ENCODE data around the gene TSSC4. TPM values are rescaled to one million over a fixed set of nuclear protein-coding genes. Genes with fewer than 3 reads are reported as not detected.

The TSSC4 gene
- total RNA-seq, 1 donor from 2014 or later = 80.8 TPM

DNA sequence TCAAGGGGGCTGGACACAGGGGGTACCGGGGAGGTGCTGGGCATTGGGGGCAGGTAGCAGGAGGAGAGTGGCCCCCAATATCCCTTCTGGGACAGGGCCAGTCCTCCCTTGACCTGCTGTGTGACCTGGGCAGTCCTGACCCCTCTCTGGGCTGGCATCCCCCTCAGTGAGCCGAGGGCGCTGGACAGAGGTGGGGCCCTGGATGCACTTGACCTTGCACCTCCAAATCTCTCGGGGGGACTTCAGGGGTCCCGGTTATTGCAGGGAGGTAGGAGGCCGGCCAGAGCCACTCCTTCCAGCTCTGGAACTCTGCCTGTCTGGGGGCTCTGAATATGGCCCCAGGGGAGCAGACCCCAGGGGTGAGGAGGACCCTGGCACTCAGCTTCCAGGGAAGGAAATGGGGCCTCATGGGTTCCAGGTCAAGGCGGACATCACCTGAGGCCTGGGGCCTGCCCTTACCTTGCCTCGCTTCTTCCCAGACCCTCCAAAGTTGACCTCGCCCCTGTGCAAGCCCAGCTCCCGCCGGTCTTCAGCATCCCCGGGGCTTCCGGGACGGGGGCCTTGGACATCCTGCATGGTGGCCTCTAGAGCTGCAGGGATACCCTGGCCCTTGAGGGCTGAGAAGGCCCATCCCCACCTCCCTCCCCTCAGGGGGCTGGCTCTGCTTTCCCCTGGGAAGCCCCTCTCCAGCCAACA is 22.1 kb downstream of the TSSC4 start:
- H3K27me3 ChIP-seq (ENCODE audit: control insufficient read depth, insufficient read depth, low read length) = no peaks in the 10 kb centered on the region

DNA sequence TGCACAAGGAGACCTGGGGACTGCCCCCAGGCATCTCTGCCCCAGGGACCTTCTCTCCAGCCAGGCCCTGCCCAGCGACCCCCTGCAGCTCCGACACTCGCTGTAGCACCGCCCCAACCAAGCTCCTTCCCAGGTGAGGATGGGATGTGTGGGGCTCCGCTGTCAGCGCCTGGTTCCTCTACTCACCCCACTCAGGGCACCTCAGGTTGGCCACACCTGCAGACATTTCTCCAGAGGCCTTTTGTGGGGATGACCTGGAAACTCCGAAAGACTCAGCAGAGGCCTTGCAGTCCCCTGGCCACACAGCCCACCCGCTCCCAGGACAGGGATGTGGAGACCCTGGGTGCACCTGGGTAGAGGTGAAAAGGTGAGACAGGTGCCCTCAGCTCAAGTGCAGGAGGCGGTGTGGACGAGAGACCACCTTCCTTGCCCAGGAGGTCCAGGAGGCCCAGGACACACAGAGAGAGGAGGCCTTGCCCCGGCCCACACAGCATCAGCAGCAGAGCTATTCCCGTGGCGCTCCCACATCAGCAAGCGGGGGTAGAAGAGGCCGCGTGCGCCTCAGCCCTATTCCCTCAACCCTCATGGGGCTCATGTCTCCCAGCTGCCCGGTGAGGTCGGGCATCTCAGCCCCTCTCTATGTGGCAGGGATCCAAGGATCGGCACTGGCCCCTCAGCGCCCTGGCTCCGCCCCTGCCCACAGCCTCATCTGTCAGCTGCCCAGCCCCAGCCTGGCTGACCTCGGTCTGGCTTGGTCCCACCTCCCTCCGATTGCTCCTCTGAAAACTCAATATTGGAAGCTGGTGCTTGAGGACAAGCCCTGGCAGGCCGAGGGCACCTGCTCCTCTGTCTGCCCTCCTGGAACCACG is 22.8 kb downstream of the TSSC4 start:
- no peak for TF ChIP-seq CTCF (IDR thresholded peaks at IDR 0.05; ENCODE audit: insufficient read depth, low read length, severe bottlenecking)
- H3K4me3 ChIP-seq (ENCODE audit: low read depth, low read length) = no peak overlapping the region
- DNase-seq (ENCODE audit: low read depth) (no peak), FAIRE-seq (no peak)
- no peaks in the 10 kb centered on the region for H3K36me3 ChIP-seq (ENCODE audit: control insufficient read depth, insufficient read depth, low read length)
- no peaks in the 10 kb centered on the region for H3K27me3 ChIP-seq (ENCODE audit: control insufficient read depth, insufficient read depth, low read length)

More for the DNA sequence above, 22.1 kb downstream of the TSSC4 start:
- FAIRE-seq (no peak), DNase-seq (ENCODE audit: low read depth) (no peak)
- no peak overlapping the region for H3K4me3 ChIP-seq (ENCODE audit: low read depth, low read length)
- no peaks in the 10 kb centered on the region for H3K36me3 ChIP-seq (ENCODE audit: control insufficient read depth, insufficient read depth, low read length)
- no peak for TF ChIP-seq CTCF (IDR thresholded peaks at IDR 0.05; ENCODE audit: insufficient read depth, low read length, severe bottlenecking)

- no peak overlapping the region for H3K4me3 ChIP-seq (ENCODE audit: low read depth, low read length)
- no peak for TF ChIP-seq CTCF (IDR thresholded peaks at IDR 0.05; ENCODE audit: insufficient read depth, low read length, severe bottlenecking)
- DNase-seq (ENCODE audit: low read depth) (no peak), FAIRE-seq (no peak)
- H3K27me3 ChIP-seq (ENCODE audit: control insufficient read depth, insufficient read depth, low read length) = no peaks in the 10 kb centered on the region
- no peaks in the 10 kb centered on the region for H3K36me3 ChIP-seq (ENCODE audit: control insufficient read depth, insufficient read depth, low read length)
Observed at GRCh38 chr11:2424811-2425495, 24.4 kb downstream of the TSSC4 start.

DNA sequence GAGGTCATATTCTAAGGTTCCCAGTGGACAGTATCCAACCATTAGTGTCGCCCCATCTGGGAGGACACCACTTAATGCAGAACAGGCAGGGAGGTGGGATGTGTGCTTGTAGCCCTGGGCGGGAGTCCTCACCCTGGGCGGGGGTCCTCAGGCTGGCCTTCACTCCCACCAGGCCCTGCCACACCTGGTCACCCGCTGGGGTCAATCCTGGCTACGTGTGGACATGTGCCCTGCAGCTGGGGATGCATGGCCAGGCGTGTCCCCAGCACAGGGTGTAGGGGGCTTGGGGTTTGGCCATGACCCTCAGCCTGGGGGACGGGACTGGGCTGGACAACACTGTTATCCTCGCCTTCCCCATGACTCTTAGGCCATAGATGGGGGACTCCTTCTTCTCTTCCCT is 25.0 kb downstream of the TSSC4 start:
- no peak for FAIRE-seq
- Histone ChIP-seq H3K27me3 (ENCODE audit: control insufficient read depth, insufficient read depth, low read length) (no peaks in the 10 kb centered on the region), H3K4me3 (ENCODE audit: low read depth, low read length) (no peak overlapping the region), H3K36me3 (ENCODE audit: control insufficient read depth, insufficient read depth, low read length) (no peaks in the 10 kb centered on the region)
- TF ChIP-seq CTCF (IDR thresholded peaks at IDR 0.05; ENCODE audit: insufficient read depth, low read length, severe bottlenecking) = no peak
- no peak for DNase-seq (ENCODE audit: low read depth)

DNA sequence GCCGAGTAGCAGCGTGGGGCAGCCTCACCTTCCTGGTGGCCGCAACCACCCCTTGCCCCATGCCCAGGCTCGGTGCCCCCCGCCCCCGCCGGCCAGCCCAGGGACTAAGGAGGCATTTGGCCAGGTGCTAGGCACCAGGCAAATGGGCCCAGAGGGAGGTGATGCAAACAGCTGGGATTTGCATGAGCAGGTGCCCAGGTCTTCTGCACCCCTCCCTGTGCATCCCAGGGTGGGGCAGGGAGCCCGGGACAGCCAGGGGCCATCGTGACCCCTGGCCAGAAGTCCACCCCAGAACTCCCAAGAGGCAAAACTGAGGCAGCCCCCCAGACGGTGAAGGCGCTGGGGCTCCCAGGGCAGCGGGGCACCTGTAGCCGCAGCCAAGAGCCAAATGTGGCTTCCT is 25.7 kb downstream of the TSSC4 start:
- Histone ChIP-seq H3K27me3 (ENCODE audit: control insufficient read depth, insufficient read depth, low read length) (no peaks in the 10 kb centered on the region), H3K36me3 (ENCODE audit: control insufficient read depth, insufficient read depth, low read length) (no peaks in the 10 kb centered on the region), H3K4me3 (ENCODE audit: low read depth, low read length) (no peak overlapping the region)
- no peak for TF ChIP-seq CTCF (IDR thresholded peaks at IDR 0.05; ENCODE audit: insufficient read depth, low read length, severe bottlenecking)
- FAIRE-seq (no peak), DNase-seq (ENCODE audit: low read depth) (no peak)

Measured in bronchial epithelial cell (primary cell).